Adrenal gland (tissue), 12 donors: ENCODE measurements around the gene MICA. TPM values are rescaled to one million over a fixed set of nuclear protein-coding genes. Genes with fewer than 3 reads are reported as not detected.
A peak's percentile ranks its signal among the peaks of the same experiment; 100 is the strongest.

Experiments
- DNase-seq, 7 donors: peaks; one replicate each; pipeline ENCODE4 v3.0.0-alpha.2; 2019 to 2020
- H3K27ac ChIP-seq, 5 donors: fragments of 200-600 bp; sonication (generic) in 4 of 5; 1 replicate in 3 of 5; 2 replicates in 2 of 5; pipeline versions ENCODE4 v1.5.1 to v1.8.0; 2016 to 2020; ENCODE audit warnings: mild to moderate bottlenecking in 1 of 5
- H3K27me3 ChIP-seq: fragments of 200-600 bp; 2 replicates; pipeline ENCODE4 v1.8.0; 2021
- H3K36me3 ChIP-seq, 2 donors: fragments of 200-600 bp; replicated peaks in 1 of 2; 1 replicate in 1 of 2; 2 replicates in 1 of 2; pipeline versions ENCODE4 v1.5.1 to v1.8.0; 2018 to 2022
- H3K4me1 ChIP-seq, 2 donors: fragments of 200-600 bp; replicated peaks in 1 of 2; 1 replicate in 1 of 2; 2 replicates in 1 of 2; pipeline versions ENCODE4 v1.5.1 to v1.8.0; 2018 to 2021
- H3K4me3 ChIP-seq, 4 donors: fragments of 200-600 bp; sonication (generic) in 3 of 4; one replicate each; pipeline ENCODE4 v1.5.1; 2016 to 2018
- H3K9me3 ChIP-seq, 3 donors: fragments of 200-600 bp; sonication (generic) in 1 of 3; replicated peaks in 1 of 3; 1 replicate in 2 of 3; 2 replicates in 1 of 3; pipeline versions ENCODE4 v1.5.1 to v1.8.0; 2016 to 2021
- POLR2A ChIP-seq, 2 donors: fragments of 450-650 bp; IDR thresholded peaks; one replicate each; pipeline ENCODE4 v1.6.1; 2017; ENCODE audit warnings: antibody characterized with exemption in 2 of 2, mild to moderate bottlenecking in 2 of 2, moderate library complexity in 1 of 2
- WGBS, 4 donors: extraction: QIAGEN DNeasy Blood & Tissue Kit in 2 of 4; methylation state at CpG; one replicate each; pipeline versions ENCODE4 v1.1.5 to v1.1.7; 2013 to 2017; 5-methylcytosine and 5-hydroxymethylcytosine counted together
- intact Hi-C, 2 donors: fragments of 100-400 bp; cut with DNase I; formaldehyde crosslinking; loops; one replicate each; pipeline versions ENCODE4 v1.14.1 to v1.15.0; 2022 to 2023
- polyA plus RNA-seq, 3 donors: library from polyadenylated mRNA; stranded (reverse); fragments of 200-250 nt in 2 of 3; fragments of 350-450 nt in 1 of 3; fragmentation: Illumina TruSeq in 1 of 3; extraction: RNeasy Lipid Tissue Mini Kit (QIAGEN cat#74804) in 1 of 3; gene quantifications; one replicate each; pipeline ENCODE4 v1.2.3, GENCODE V29; 2013 to 2014
- total RNA-seq, 9 donors: library from RNA; depleted of rRNA in 4 of 9; stranded (reverse); fragments of >200 nt in 4 of 9; fragments of 120-200 nt in 1 of 9; fragmentation: NEBNext Ultra II Directional in 1 of 9; extraction: Animal tissue kit (Norgen Biotek cat#: 25700) in 1 of 9; gene quantifications; one replicate each; pipeline versions ENCODE4 v1.1.0 to v1.2.4, GENCODE V29; 2013 to 2023
- TF ChIP-seq, protein P1 (sequence below), 6 experiments: fragments of 450-650 bp in 4 of 6; fragments of 200-600 bp in 2 of 6; sonication (generic) in 1 of 6; IDR thresholded peaks; 1 replicate in 5 of 6; 2 replicates in 1 of 6; pipeline versions ENCODE4 v1.5.1 to v1.8.0; 2016 to 2021; ENCODE audit warnings: antibody characterized with exemption in 6 of 6, mild to moderate bottlenecking in 2 of 6, moderate library complexity in 1 of 6
- donor health status: healthy with polysubstance abuse.
- donor health status: Bipolar disorder and iron deficiency.
- donor health status: DM: yes; HTN: yes; CAD: no.
- donor health status: DM: no; HTN: no; CAD: no.
- donor health status: DM: no; HTN: no; CAD: no.
- donor health status: DM: yes; HTN: yes; CAD: no.

Gene MICA
- total and polyA plus RNA-seq, 12 donors, result 12.2 to 66.0 (median 36.1) TPM

DNA sequence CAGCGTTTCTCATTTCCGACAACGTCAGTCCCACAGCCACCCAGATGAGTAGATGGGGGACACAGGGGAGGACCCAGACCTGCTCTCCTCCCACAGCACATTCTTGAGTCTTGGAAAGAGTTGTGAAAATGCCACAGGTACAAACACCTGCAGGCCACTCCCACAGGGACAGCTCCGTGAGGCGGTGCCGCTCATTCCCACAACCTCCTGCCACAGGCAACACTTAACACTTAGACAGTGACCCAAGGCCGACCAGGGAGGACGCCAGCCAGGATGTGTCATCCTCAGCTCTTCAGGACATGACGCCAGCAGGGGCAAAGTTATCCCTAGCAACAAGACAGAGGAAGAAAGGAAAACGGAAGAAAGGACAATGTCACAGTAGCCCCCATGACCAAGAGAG is 23.5 kb upstream of the MICA start:
- intact Hi-C loops, result loop anchor here in 1 of 2 donors (5.0 kb wide), 1 partner anchor 243 kb away; the partner anchor contains the start of gene PSORS1C2
- H3K4me3 ChIP-seq, result no peak overlapping the region
- no peaks in the 10 kb centered on the region for H3K9me3 ChIP-seq
- DNase-seq, result peak in 4 of 7 donors; percentile 64 to 79 (median 66)
- H3K4me1 ChIP-seq, result no peaks in the 10 kb centered on the region
- no peaks in the 10 kb centered on the region for H3K36me3 ChIP-seq
- WGBS, 4 donors, result 33 to 51% (median 38%) methylated on average over 8 to 10 of the region's 10 CpGs
- H3K27me3 ChIP-seq, result peaks cover 5% of the 10 kb centered on the region
- H3K27ac ChIP-seq, result no peak overlapping the region
- TF ChIP-seq POLR2A (IDR thresholded peaks at IDR 0.05), result no peak
- TF ChIP-seq, protein P1, sequence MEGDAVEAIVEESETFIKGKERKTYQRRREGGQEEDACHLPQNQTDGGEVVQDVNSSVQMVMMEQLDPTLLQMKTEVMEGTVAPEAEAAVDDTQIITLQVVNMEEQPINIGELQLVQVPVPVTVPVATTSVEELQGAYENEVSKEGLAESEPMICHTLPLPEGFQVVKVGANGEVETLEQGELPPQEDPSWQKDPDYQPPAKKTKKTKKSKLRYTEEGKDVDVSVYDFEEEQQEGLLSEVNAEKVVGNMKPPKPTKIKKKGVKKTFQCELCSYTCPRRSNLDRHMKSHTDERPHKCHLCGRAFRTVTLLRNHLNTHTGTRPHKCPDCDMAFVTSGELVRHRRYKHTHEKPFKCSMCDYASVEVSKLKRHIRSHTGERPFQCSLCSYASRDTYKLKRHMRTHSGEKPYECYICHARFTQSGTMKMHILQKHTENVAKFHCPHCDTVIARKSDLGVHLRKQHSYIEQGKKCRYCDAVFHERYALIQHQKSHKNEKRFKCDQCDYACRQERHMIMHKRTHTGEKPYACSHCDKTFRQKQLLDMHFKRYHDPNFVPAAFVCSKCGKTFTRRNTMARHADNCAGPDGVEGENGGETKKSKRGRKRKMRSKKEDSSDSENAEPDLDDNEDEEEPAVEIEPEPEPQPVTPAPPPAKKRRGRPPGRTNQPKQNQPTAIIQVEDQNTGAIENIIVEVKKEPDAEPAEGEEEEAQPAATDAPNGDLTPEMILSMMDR (IDR thresholded peaks at IDR 0.05), result no peak

DNA sequence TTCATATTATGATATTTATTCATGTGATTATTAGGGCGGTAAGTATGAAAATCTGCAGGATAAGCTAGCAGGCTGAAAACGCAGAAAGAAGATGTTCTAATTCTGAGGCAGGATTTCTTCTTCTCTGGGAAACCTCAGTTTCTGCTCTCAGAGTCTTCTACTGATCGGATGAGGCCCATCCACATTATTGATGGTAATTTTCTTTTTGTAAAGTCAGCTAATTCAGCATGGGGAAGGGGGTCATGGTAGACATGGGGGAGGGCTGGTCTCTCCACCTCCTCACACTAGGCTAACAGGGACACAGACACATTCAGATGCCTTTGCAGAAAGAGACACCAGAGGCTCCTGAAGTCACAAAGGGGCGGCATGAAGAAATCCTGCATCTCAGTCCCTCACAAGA is 21.7 kb upstream of the MICA start:
- no peak overlapping the region for H3K27ac ChIP-seq
- no peak for DNase-seq
- no peak for TF ChIP-seq POLR2A (IDR thresholded peaks at IDR 0.05)
- TF ChIP-seq, protein P1 (IDR thresholded peaks at IDR 0.05), result no peak
- no peak overlapping the region for H3K4me3 ChIP-seq
- no peaks in the 10 kb centered on the region for H3K9me3 ChIP-seq
- intact Hi-C loops, result no loop called here
- H3K4me1 ChIP-seq, result no peaks in the 10 kb centered on the region
- H3K36me3 ChIP-seq, result no peaks in the 10 kb centered on the region
- peaks cover 5% of the 10 kb centered on the region for H3K27me3 ChIP-seq
- 62 to 90% (median 80%) methylated on average over 3 to 4 of the region's 4 CpGs for whole genome bisulfite sequencing, 4 donors

DNA sequence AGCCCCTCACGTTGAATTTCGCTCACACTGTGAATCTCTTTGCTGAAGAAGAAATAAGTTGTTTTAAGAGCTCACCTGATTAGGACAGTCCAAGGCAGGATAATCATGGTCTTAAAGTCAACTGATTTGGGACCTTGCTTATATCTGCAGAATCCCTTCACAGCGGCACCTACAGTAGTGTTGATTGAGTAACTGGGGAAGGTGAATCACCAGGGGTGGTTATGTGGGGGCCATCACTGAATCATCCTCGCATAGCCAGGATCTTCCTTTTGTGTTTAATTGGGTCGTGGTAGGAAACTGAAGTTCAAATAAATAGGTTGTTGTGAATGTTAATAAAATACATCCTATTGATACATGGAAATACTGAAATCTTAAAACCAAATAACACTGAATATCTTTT is 20.2 kb upstream of the MICA start:
- DNase-seq, result peak in 4 of 7 donors; percentile 41 to 69 (median 58)
- H3K9me3 ChIP-seq, result no peaks in the 10 kb centered on the region
- TF ChIP-seq, protein P1 (IDR thresholded peaks at IDR 0.05), result no peak
- no peak for TF ChIP-seq POLR2A (IDR thresholded peaks at IDR 0.05)
- H3K27ac ChIP-seq, result no peak overlapping the region
- peaks cover under 1% of the 10 kb centered on the region for H3K27me3 ChIP-seq
- no peaks in the 10 kb centered on the region for H3K4me1 ChIP-seq
- intact Hi-C loops, result no loop called here
- H3K36me3 ChIP-seq, result no peaks in the 10 kb centered on the region
- 50 to 54% (median 51%) methylated on average over 5 of the region's 5 CpGs for WGBS, 4 donors
- no peak overlapping the region for H3K4me3 ChIP-seq

DNA sequence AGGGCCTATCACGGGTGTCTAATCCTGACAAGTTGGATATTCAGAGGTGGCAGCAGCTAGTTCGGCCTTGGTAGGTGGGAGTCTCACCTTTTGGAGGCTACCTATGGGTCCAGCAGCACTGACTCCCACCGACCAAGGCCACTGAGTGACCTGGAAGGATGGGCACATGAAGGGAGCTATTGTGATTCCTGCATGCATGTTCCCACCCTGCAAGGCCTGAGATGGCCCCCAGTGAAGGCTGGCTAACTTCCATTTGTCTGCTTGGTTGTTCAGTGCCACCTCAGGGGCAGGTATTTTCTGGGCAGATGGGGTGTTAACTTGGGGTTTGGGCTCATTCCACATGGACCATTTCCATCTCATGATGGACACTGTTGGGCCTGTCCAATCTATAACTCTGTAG is 18.4 kb upstream of the MICA start:
- DNase-seq, result no peak
- Histone ChIP-seq H3K27ac (no peak overlapping the region), H3K36me3 (no peaks in the 10 kb centered on the region), H3K4me1 (no peaks in the 10 kb centered on the region), H3K9me3 (no peaks in the 10 kb centered on the region), H3K27me3 (no peaks in the 10 kb centered on the region), H3K4me3 (no peak overlapping the region)
- TF ChIP-seq, protein P1 (IDR thresholded peaks at IDR 0.05), result no peak
- TF ChIP-seq POLR2A (IDR thresholded peaks at IDR 0.05), result no peak
- intact Hi-C loops, result no loop called here
- 63 to 100% (median 97%) methylated on average over 2 to 3 of the region's 3 CpGs for WGBS, 4 donors
